Esophagus squamous epithelium (tissue), 4 donors: ENCODE data around the gene C1orf74.

Experiments
- POLR2A ChIP-seq, 4 donors: fragments of 450-650 bp; IDR thresholded peaks; one replicate each; pipeline ENCODE4 v1.6.1; 2017; ENCODE audit warnings: antibody characterized with exemption in 4 of 4, mild to moderate bottlenecking in 4 of 4, moderate library complexity in 3 of 4
- TF ChIP-seq, protein P1 (sequence below), 6 experiments: fragments of 450-650 bp in 4 of 6; fragments of 200-600 bp in 2 of 6; sonication (generic) in 2 of 6; IDR thresholded peaks; one replicate each; pipeline ENCODE4 v1.5.1; 2016 to 2019; ENCODE audit warnings: antibody characterized with exemption in 6 of 6, mild to moderate bottlenecking in 4 of 6, moderate library complexity in 4 of 6

DNA sequence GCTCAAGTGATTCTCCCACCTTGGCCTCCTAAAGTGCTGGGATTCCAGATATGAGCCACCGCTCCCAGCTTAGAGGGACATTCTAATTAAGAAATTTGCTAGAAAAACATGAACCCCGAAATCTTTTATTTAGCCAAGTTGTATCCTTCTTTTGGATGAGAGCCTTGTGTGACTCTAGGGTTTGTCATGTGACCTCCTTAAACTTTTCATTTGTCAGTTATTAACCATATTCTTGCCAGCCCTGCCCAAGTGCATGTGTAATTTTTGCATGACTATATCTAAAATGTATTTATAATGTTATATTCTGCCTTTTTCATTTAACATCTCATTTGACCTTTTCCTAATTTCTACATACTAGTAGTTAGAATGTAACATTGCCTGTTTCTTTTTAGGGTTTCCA lies 45.4 kb upstream of the C1orf74 start:
- TF ChIP-seq, protein P1, sequence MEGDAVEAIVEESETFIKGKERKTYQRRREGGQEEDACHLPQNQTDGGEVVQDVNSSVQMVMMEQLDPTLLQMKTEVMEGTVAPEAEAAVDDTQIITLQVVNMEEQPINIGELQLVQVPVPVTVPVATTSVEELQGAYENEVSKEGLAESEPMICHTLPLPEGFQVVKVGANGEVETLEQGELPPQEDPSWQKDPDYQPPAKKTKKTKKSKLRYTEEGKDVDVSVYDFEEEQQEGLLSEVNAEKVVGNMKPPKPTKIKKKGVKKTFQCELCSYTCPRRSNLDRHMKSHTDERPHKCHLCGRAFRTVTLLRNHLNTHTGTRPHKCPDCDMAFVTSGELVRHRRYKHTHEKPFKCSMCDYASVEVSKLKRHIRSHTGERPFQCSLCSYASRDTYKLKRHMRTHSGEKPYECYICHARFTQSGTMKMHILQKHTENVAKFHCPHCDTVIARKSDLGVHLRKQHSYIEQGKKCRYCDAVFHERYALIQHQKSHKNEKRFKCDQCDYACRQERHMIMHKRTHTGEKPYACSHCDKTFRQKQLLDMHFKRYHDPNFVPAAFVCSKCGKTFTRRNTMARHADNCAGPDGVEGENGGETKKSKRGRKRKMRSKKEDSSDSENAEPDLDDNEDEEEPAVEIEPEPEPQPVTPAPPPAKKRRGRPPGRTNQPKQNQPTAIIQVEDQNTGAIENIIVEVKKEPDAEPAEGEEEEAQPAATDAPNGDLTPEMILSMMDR (IDR thresholded peaks at IDR 0.05), result no peak
- TF ChIP-seq POLR2A (IDR thresholded peaks at IDR 0.05), result no peak
